Transverse colon (tissue), 4 donors: ENCODE results near the gene ZNF618.

Experiments used
- CTCF ChIP-seq, 5 experiments: fragments of 200-600 bp in 3 of 5; fragments of 450-650 bp in 2 of 5; sonication (generic) in 3 of 5; IDR thresholded peaks; 1 replicate in 2 of 5; 2 replicates in 3 of 5; pipeline ENCODE4 v1.5.1; 2016 to 2017; ENCODE audit warnings: antibody characterized with exemption in 5 of 5, inconsistent platforms in 3 of 5, mild to moderate bottlenecking in 2 of 5, moderate library complexity in 1 of 5
- EP300 ChIP-seq: sonication (generic); formaldehyde crosslinking; IDR thresholded peaks from one replicate; pipeline ENCODE4 v1.6.1; 2017; ENCODE audit warnings: antibody characterized with exemption, low read depth
- POLR2A ChIP-seq: fragments of 450-650 bp; IDR thresholded peaks from one replicate; pipeline ENCODE4 v1.6.1; 2016; ENCODE audit warnings: antibody characterized with exemption, mild to moderate bottlenecking, moderate library complexity
- POLR2AphosphoS5 ChIP-seq, 3 donors: sonication (generic); formaldehyde crosslinking; IDR thresholded peaks; one replicate each; pipeline ENCODE4 v1.6.1; 2016; ENCODE audit warnings: antibody characterized with exemption in 3 of 3

GRCh38 chr9:113941526-113941925 is 65.4 kb downstream of the ZNF618 start:
- TF ChIP-seq POLR2A (no peak), CTCF (IDR thresholded peaks at IDR 0.05) (no peak), POLR2AphosphoS5 (IDR thresholded peaks at IDR 0.05) (no peak), EP300 (no peak)
